NCI-H2171 treated with DMSO at 0.1 percent for 48 hours (cell line): ENCODE results near the gene NEU2.
"Not testable (repeated sequence)": the region's sequence is repeated elsewhere in the genome, so short reads cannot be mapped to it uniquely, and the experiment has no call there.

Experiments
- DNase-seq: peaks from one replicate; lab custom pipeline; 2025; lab: John Stamatoyannopoulos, UW

The NEU2 gene

GRCh38 chr2:233010569-233011267 is 21.8 kb upstream of the NEU2 start:
- no peak for DNase-seq

GRCh38 chr2:233011268-233011650 is 21.2 kb upstream of the NEU2 start:
- DNase-seq = no peak

- no peak for DNase-seq
Observed at GRCh38 chr2:233011702-233012131, 20.8 kb upstream of the NEU2 start.

- DNase-seq = no peak
Observed at GRCh38 chr2:233012301-233012971, 20.0 kb upstream of the NEU2 start.

- DNase-seq = no peak
Observed at GRCh38 chr2:233013027-233013461, 19.4 kb upstream of the NEU2 start, which contains the start of gene NGEF. TSS of gene NGEF (minus strand) at chr2:233013256. CDS start at chr2:232974890, 38,366 bp downstream.

GRCh38 chr2:233013650-233014049 is 18.8 kb upstream of the NEU2 start:
- DNase-seq = no peak

- no peak for DNase-seq
Observed at GRCh38 chr2:233015019-233015645, 17.3 kb upstream of the NEU2 start.

- no peak for DNase-seq
Observed at GRCh38 chr2:233017947-233018346, 14.5 kb upstream of the NEU2 start.

GRCh38 chr2:233019610-233020009 is 12.9 kb upstream of the NEU2 start:
- not testable (repeated sequence) for DNase-seq

- DNase-seq = no peak
Observed at GRCh38 chr2:233020454-233020853, 12.0 kb upstream of the NEU2 start.

- DNase-seq = no peak
Observed at GRCh38 chr2:233021771-233022170, 10.7 kb upstream of the NEU2 start.

- DNase-seq = no peak
Observed at GRCh38 chr2:233022561-233022960, 9.9 kb upstream of the NEU2 start.

GRCh38 chr2:233023007-233023760 is 9.3 kb upstream of the NEU2 start:
- no peak for DNase-seq

GRCh38 chr2:233023761-233024410 is 8.6 kb upstream of the NEU2 start:
- no peak for DNase-seq

- DNase-seq = no peak
Observed at GRCh38 chr2:233025706-233026105, 6.8 kb upstream of the NEU2 start.

- no peak for DNase-seq
Observed at GRCh38 chr2:233026198-233026813, 6.2 kb upstream of the NEU2 start.

- no peak for DNase-seq
Observed at GRCh38 chr2:233029321-233029720, 3.2 kb upstream of the NEU2 start.

GRCh38 chr2:233031556-233032500 is 644 bp upstream of the NEU2 start:
- no peak for DNase-seq

- no peak for DNase-seq
Observed at GRCh38 chr2:233033672-233034071, 1.2 kb downstream of the NEU2 start.
